ENCODE data around the gene MRPL14.

The MRPL14 gene

GRCh38 chr6:44158770-44159228 is 31.5 kb upstream of the MRPL14 start, which contains the start of gene CAPN11:
Gene CAPN11, plus strand, starts transcription at chr6:44158820. Its CDS starts 29 bp downstream, at chr6:44158849.
- no peak for DNase-seq (ENCODE audit: low read depth, low spot score)
- H3K4me3 ChIP-seq (ENCODE audit: low read depth, low read length) = no peak within 1 kb of the TSS
- in situ Hi-C loops (cut with HindIII; ENCODE audit: low sequenced_read_pairs) = no loop called here
- TF ChIP-seq CTCF (IDR thresholded peaks at IDR 0.05; ENCODE audit: low read depth, low read length) = no peak

DNA sequence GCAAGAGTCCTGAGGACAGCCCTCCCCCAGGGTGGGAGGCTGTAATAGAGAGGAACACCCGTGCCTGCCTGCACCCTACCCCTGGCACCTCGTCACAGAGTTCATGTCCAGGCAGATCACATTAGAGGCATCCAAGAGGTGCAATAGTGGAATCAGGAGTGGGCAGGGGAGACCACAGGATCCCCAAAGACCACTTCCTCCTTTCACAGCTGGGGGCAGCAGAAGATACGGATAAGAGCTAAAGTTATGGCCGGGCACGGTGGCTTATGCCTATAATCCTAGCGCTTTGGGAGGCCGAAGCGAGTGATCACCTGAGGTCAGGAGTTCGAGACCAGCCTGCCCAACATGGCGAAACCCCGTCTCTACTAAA is 29.9 kb upstream of the MRPL14 start:
- TF ChIP-seq CTCF (IDR thresholded peaks at IDR 0.05; ENCODE audit: low read depth, low read length) = no peak
- H3K4me3 ChIP-seq (ENCODE audit: low read depth, low read length) = no peak overlapping the region
- in situ Hi-C loops (cut with HindIII; ENCODE audit: low sequenced_read_pairs) = no loop called here
- no peak for DNase-seq (ENCODE audit: low read depth, low spot score)

DNA sequence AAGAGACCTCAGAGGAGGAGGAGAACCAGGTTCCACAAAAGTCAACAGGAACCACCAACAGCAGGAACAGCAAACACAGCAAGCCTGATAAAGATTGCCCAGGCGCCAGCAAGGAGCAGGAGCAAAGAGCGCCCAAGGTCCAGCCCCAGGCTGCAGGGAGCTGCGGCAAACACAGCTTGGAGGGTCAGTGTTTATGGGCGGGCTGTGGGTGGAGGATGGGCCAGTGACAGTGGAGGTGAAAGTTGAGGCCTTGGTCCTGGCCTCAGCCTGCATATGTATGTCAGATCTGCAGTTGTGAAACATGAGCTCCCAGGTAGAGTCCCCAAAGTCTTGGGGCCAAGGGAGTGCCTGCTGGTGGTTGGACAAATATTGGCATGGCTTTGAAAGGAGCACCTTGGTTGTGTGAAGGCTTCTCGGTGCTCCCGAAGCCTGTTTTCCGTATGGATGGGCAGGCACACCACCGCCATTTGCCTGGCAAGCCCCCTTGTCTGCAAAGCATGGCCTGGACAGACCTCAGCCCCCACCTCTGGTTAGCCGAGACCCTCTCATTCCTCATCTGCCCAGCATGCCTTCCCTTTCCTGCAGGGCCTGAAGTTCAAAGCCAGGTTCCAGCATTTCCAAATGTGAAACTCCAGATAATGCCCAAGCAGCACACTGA is 29.4 kb upstream of the MRPL14 start:
- no peak for DNase-seq (ENCODE audit: low read depth, low spot score)
- in situ Hi-C loops (cut with HindIII; ENCODE audit: low sequenced_read_pairs) = no loop called here
- H3K4me3 ChIP-seq (ENCODE audit: low read depth, low read length) = no peak overlapping the region
- TF ChIP-seq CTCF (IDR thresholded peaks at IDR 0.05; ENCODE audit: low read depth, low read length) = no peak

DNA sequence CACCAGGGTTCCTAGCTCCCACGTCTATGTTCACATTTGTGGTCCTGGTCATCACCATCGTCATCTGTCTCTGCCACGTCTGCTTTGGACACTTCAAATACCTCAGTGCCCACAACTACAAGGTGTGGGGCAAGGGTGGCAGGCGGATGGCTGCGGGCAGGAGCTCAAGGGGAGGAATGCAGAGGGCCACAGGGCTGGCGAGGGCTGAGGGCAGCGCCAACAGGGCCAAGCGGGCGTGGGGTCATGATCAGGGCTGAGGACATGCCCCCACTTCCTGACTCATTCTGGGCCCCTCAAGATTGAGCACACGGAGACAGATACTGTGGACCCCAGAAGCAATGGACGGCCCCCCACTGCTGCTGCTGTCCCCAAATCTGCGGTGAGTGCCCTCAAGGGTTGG is 26.8 kb upstream of the MRPL14 start:
- no peak for DNase-seq (ENCODE audit: low read depth, low spot score)
- no peak for TF ChIP-seq CTCF (IDR thresholded peaks at IDR 0.05; ENCODE audit: low read depth, low read length)
- in situ Hi-C loops (cut with HindIII; ENCODE audit: low sequenced_read_pairs) = no loop called here
- no peak overlapping the region for H3K4me3 ChIP-seq (ENCODE audit: low read depth, low read length)

- in situ Hi-C loops (cut with HindIII; ENCODE audit: low sequenced_read_pairs) = no loop called here
- DNase-seq (ENCODE audit: low read depth, low spot score) = no peak
- H3K4me3 ChIP-seq (ENCODE audit: low read depth, low read length) = no peak overlapping the region
These were observed 25.3 kb upstream of the MRPL14 start for GRCh38 chr6:44152533-44152932.

GRCh38 chr6:44152109-44152461 is 24.8 kb upstream of the MRPL14 start:
- H3K4me3 ChIP-seq (ENCODE audit: low read depth, low read length) = no peak overlapping the region
- no peak for DNase-seq (ENCODE audit: low read depth, low spot score)
- TF ChIP-seq CTCF (IDR thresholded peaks at IDR 0.05; ENCODE audit: low read depth, low read length) = no peak
- in situ Hi-C loops (cut with HindIII; ENCODE audit: low sequenced_read_pairs) = no loop called here

More at GRCh38 chr6:44152533-44152932, 25.3 kb upstream of the MRPL14 start:
- no peak for TF ChIP-seq CTCF (IDR thresholded peaks at IDR 0.05; ENCODE audit: low read depth, low read length)
